HG02610 (cell line): ENCODE results near the gene BAHD1.
A peak's percentile ranks its signal among the peaks of the same experiment; 100 is the strongest.
"Not testable (repeated sequence)": the region's sequence is repeated elsewhere in the genome, so short reads cannot be mapped to it uniquely, and the experiment has no call there.

Experiments
- ATAC-seq: cut with Tn5 transposase; IDR thresholded peaks from one replicate; pipeline ENCODE4 v1.9.1; 2021; ENCODE audit warnings: mild to moderate bottlenecking, moderate library complexity; ENCODE audit not compliant: unreplicated experiment

Gene BAHD1

GRCh38 chr15:40443255-40443654 lies 2.5 kb downstream of the BAHD1 start:
- no peak for ATAC-seq

DNA sequence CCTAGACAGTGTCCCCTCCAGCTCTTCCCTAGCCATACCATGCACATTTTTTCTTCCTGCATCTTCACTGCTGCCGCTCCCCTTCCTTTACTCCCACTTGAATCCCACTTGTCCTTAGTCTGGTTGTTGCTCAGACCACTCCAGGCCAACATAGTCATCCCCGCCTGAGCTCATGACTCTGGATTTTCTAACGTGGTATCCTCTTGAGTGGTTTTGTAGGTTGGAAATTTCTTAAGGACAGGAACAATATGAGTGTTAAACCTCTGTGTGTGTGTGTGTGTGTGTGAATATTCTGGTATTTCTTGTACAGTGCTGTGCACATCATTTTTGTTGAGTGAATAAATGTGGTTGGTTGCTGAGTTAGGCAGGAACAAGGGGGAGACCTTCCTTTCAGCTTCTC lies 3.1 kb downstream of the BAHD1 start:
- ATAC-seq = no peak

DNA sequence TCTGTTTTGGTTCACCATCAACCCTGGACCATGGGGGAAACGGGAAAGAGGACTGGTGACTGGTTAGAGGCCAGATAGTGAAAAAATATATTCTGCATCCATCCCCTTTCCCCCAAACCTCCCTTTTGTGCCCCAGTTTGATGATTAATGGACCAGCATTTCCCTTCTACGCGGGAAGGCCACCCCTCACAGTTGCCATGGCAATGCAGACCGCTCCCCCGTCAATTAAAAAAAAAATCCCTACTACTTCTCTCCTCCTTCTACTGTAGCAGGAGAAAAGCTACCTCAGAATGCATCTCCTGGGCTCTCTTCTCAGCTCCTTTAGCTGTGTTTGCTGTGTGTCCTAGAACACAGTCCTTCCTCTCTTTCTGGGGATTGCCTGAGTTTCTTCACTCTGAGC lies 4.0 kb downstream of the BAHD1 start:
- ATAC-seq = no peak

GRCh38 chr15:40445421-40445922 lies 4.7 kb downstream of the BAHD1 start:
- ATAC-seq = no peak

DNA sequence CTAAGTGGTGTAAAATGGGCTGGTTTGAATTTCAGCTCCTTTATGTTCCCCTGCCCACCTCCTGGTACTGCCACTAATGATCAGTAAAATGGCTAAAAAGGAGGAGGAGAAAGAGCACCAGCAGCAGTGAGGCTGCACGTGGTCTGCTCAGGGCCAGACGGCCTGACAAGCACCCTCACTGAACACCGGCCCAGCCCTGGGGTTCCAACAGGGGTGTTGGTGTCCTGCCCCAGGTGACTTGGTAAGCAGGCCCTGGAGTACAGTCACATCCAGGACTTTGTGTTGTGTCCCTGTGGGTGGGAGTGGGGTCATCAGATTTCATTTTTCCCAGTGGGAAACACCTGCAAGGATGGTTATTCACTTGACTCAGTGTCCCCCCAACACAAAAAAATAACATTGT lies 5.4 kb downstream of the BAHD1 start:
- no peak for ATAC-seq

- no peak for ATAC-seq
These were observed 7.6 kb downstream of the BAHD1 start for GRCh38 chr15:40448354-40448753.

- ATAC-seq = no peak
These were observed 8.5 kb downstream of the BAHD1 start for GRCh38 chr15:40449275-40449674.

DNA sequence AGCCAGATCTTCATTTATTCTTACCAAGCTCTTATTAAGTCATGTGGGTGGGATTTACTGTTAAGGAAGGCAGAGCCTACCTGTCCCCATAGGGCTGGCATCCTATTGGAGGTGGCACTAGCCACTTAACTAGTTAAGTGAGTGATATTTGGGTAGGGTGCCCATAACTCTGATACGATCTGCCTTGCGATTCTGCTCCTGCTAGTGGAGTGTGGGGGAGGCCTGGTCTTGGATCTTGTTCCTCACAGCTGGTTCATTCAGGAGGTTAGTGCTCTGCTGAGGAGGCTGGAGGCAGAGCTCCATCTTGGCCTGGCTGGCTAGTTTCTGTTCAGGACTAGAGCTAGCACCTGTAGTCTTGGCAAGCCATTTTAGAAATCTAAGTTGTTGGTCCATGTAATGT lies 9.3 kb downstream of the BAHD1 start:
- ATAC-seq = no peak

DNA sequence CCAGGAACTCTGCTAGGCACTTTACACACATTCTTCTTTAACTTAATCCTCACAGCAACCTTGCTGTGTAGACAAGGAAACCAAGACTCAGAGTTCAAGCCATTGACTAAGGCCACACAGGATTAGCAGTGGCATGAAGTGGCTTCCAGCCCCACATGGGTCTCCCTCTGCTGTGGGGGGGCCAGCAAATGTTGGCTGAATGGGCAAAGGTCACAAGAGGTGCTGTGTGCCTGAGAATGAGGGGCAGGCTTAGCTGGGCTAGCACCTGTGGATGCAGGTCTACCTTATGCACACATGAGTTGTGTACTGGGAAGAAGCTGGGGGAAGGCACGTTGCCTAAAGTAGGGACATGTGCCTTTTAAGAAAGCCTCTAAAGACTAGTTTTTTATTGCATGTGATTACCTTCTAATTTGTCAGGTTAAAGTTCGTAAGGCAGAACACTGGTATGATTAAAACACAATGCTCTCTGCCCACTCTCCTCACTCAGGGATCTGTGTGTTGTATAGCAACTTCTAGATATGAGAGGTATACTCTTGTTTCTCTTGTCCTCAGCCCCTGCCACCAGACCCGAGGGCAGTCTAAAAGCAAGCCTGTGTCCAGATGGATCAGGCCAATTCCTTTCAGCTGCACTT lies 10.9 kb downstream of the BAHD1 start:
- ATAC-seq = no peak

DNA sequence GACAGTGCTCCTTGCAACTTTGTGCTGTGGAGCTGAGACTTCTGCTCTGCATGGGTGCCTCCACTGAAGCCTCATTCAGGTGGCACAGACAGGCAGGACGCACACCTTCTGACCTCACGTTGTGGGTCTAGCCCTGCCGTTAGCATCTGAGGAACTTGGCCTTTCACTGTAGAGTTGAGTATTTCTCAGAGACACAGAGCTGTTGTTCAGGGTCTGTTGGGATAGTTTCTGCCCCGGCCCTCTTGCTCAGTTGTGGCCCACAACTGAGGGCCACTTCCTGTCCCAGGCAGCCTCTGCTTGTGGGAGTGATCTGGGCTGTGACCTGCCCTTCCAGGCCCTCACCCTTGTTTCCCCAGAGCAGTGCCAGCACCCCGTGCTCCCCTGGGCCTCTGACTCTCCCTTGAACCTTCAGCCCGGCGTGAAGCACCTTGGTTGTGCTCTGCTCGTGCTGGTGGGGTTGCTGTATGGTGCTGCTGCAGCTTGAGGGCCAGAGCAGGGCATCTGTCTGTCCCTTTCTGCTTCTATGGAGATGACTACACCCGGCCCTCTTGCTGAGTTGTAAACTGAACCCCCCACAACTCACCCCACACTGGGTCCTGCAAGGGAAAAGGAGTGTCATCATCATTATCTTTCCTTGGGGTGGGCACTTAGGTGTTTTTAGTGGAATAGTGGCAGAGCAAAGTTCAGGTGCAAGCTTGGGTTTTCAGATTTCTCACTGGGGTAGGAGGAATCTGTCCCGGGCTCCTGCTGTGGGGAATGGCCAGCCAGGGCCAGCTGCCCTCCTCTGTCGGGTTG lies 11.7 kb downstream of the BAHD1 start:
- peak; percentile 61 for ATAC-seq

GRCh38 chr15:40453941-40454340 lies 13.2 kb downstream of the BAHD1 start:
- not testable (repeated sequence) for ATAC-seq

GRCh38 chr15:40454904-40455391 lies 14.2 kb downstream of the BAHD1 start:
- ATAC-seq = no peak

DNA sequence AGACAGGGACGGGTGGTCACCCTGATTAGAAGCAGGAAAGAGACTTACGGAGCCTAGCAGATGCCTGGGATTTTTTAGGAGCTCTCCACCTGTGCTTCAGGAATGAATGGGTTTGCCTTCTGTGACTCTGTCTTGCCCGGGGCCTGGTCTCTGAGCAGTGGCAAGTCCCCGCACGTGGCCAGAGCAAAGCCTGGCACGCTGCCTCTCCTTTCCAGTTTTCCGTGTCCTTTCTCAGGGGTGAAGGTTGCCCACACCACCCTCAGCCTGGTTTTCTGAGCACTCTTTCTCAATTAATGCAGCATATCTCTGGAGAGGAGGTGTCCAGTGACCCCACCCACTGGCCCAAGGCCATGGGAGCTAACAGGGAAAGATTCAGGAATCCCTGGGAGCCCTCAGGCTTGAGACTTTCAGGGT lies 15.6 kb downstream of the BAHD1 start:
- no peak for ATAC-seq

DNA sequence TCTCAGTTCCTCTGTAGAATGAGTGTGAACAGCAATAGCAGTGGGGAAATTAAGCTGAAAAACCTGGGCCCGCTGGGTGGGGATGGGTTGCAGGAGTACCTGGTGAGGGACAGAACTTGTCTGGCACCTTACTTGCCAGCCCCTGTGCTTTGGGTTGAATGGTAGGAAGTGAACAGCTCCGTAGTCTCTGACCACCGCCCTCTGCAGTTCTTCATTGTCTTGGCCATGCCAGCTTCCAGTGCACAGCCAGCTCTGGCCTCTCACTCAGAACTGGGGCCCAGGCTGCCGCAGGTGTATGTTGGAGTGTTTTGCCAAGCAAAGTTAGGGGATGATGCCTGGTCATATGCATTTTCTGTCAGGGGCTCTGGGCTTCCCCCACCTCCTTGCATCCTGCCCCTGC lies 16.0 kb downstream of the BAHD1 start:
- no peak for ATAC-seq

DNA sequence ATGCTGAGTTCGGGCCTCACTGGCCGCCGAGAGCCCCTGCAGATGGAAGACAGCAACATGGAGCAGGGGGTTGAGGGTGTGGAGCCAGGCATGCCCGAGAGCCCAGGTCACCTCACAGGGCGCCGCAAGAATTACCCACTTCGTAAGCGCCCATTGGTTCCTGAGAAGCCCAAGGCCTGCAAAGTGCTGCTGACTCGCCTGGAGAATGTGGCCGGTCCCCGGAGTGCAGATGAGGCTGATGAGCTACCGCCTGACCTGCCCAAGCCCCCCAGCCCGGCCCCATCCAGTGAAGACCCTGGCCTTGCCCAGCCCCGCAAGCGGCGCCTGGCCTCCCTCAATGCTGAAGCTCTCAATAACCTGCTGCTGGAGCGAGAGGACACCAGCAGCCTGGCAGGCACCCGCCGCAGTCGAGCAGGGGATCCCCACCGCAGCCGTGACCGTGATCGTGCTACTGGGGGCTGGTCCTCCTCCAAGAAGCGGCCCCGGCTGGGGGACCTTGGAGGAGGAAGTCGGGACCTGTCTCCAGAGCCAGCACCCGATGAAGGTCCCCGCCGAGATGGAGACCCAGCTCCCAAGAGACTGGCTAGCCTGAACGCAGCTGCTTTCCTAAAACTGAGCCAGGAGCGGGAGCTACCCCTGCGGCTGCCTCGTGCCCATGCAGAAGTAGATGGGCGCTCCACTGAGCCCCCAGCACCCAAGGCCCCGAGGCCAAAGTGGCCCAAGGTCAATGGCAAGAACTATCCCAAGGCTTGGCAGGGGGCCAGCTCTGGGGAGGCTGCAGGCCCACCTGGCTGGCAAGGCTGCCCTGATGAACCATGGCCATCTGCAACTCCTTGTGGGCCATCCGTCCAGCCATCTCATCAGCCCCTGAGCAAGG lies 18.0 kb downstream of the BAHD1 start:
- ATAC-seq = no peak

GRCh38 chr15:40459391-40460015 lies 18.8 kb downstream of the BAHD1 start:
- ATAC-seq = no peak

- ATAC-seq = no peak
These were observed 19.7 kb downstream of the BAHD1 start for GRCh38 chr15:40460404-40460803.

GRCh38 chr15:40461958-40462357 lies 21.2 kb downstream of the BAHD1 start:
- ATAC-seq = no peak

- ATAC-seq = no peak
These were observed 22.5 kb downstream of the BAHD1 start for GRCh38 chr15:40463279-40463678.

GRCh38 chr15:40463886-40464545 lies 23.3 kb downstream of the BAHD1 start:
- ATAC-seq = no peak
